GM12891 (cell line): ENCODE results near the gene KYAT1.

Experiments used
- POLR2A ChIP-seq: IDR thresholded peaks from 2 replicates; pipeline ENCODE4 v1.6.1; 2011; ENCODE audit warnings: low read depth, low read length, control low read depth
- POLR2AphosphoS5 ChIP-seq: IDR thresholded peaks from 2 replicates; pipeline ENCODE4 v1.6.1; 2011; ENCODE audit warnings: low read depth, low read length, control low read depth
- TAF1 ChIP-seq: IDR thresholded peaks from 2 replicates; pipeline ENCODE4 v1.6.1; 2011; ENCODE audit warnings: low read depth, low read length, control low read depth

- no peak for TF ChIP-seq POLR2A
- no peak for TF ChIP-seq POLR2AphosphoS5
- TF ChIP-seq TAF1: no peak
These were observed 1.2 kb upstream of the KYAT1 start for GRCh38 chr9:128882677-128883603.
